GM21447 (cell line): ENCODE data around the gene FLOT2.
"Not testable (repeated sequence)": the region's sequence is repeated elsewhere in the genome, so short reads cannot be mapped to it uniquely, and the experiment has no call there.

Source experiments
- ATAC-seq: cut with Tn5 transposase; IDR thresholded peaks from one replicate; pipeline ENCODE4 v1.9.1; 2021; ENCODE audit not compliant: unreplicated experiment

Gene FLOT2

DNA sequence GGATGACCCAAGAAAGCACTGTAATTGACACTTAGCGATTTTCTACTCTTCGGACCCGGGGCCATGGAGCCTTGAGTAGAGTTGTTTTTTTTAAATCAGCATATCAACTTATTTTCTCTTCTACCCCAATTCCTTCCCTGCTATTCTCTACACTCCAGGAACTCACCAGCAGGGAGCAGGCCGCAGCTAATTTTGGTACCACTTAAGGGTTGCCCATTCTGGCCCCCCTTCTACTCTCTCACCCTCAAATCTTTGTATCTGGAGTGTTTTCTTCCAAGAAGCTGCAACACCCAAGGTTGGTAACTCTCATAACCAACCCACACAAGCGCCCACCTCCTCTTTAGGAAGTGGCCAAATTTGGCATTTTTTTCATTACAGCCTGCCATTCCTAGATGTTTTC lies 48.3 kb downstream of the FLOT2 start:
- ATAC-seq = no peak

GRCh38 chr17:28848667-28849066 lies 48.9 kb downstream of the FLOT2 start:
- ATAC-seq = not testable (repeated sequence)

DNA sequence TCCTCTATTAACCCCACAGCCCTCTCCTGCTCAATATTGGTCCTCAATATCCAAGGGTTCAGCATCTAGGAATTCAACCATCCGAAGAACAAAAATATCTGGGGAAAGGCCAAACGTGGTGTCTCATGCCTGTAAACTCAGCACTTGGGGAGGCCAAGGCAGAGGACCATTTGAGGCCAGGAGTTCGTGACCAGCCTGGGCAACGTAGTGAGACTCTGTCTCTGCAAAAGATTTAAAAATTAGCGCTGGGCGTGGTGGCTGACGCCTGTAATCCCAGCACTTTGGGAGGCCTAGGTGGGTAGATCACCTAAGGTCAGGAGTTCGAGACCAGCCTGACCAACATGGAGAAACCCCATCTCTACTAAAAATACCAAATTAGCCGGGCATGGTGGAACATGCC lies 50.8 kb downstream of the FLOT2 start:
- ATAC-seq = not testable (repeated sequence)

DNA sequence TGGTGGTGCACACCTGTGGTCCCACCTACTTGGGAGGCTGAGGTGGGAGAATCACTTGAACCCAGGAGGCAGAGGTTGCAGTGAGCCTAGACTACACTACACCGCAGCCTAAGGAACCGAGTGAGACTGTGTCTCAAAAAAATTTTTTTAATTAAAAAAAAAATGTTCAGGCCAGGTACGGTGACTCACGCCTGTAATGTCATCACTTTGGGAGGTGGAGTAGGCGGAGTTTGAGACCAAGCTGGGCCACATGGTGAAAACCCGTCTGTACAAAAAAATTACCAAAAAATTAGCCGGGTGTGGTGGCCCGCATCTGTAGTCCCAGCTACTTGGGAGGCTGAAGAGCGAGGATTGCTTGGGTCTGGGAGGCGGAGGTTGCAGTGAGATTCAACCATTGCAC lies 51.3 kb downstream of the FLOT2 start:
- no peak for ATAC-seq

- no peak for ATAC-seq
Observed at GRCh38 chr17:28843816-28844148, 53.8 kb downstream of the FLOT2 start.

- peak; percentile 80 for ATAC-seq
Observed at GRCh38 chr17:28842282-28843012, 55.1 kb downstream of the FLOT2 start, which contains the start of gene FAM222B. FAM222B (minus strand) TSS chr17:28842790; CDS start chr17:28766667, 76,123 bp downstream.

DNA sequence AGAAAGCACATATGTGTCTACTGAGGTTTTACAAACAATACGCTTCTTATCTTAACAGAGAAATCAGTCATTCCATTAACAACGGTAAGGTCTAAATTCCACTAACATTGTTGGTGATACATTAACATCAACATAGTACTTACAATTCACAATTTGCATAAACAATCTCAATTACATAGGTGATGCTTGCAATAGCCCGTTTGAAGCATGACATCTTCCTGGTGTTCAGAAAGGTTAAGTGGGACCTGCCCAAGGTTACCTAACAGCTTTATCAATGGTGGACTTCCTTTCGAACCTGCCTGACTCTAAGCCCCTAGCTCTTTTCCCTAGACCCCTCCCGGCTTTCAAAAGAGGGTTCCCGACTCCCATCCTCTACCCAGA lies 55.6 kb downstream of the FLOT2 start:
- no peak for ATAC-seq

DNA sequence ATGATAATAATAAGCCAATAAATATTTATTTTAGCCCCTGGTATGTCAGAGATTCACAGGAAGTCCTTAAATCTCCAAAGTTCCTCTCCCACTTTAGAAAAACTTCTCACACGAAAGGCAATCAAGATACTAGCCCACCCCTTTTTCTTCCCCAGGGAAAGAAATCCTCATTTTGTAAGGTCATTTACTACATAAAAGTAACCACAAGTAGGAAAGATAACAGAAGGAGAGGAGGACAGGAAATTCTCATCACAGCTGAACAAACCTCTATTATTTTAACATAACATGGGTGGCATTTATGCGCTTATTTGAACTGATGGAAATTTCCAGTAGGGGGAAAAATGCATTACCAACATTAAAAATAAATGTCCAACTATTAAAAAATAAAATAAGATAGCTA lies 58.3 kb downstream of the FLOT2 start:
- ATAC-seq = no peak

GRCh38 chr17:28836541-28836940 lies 61.0 kb downstream of the FLOT2 start:
- not testable (repeated sequence) for ATAC-seq

- ATAC-seq = no peak
Observed at GRCh38 chr17:28834420-28834819, 63.1 kb downstream of the FLOT2 start.
